GM12878 (cell line): Measurements from ENCODE around the gene WWP2. TPM values are rescaled to one million over a fixed set of nuclear protein-coding genes. Genes with fewer than 3 reads are reported as not detected.

Source experiments
- ATAC-seq: fragments of 200-7000 bp; cut with Tn5 transposase; 3 replicates; pipeline ENCODE4 v1.9.1; 2020; ENCODE audit warnings: mild to moderate bottlenecking, moderate library complexity
- BruUV-seq: library from RNA; stranded (reverse); fragments of 400-500 nt; replicated peaks from 2 replicates; lab custom pipeline; 2021; lab: Mats Ljungman, UMichigan
- CTCF ChIA-PET: fragments of 300-600 bp; sonication (Branson Sonifier 250); formaldehyde crosslinking; extraction: SDS; loops from one replicate; lab custom pipeline; 2021; ENCODE audit warnings: inconsistent platforms; lab: Yijun Ruan, JAX
- POLR2A ChIA-PET: fragments of 350-600 bp; formaldehyde crosslinking; extraction: SDS; loops from one replicate; lab custom pipeline; 2021; ENCODE audit warnings: inconsistent platforms; lab: Charles Lee
- RAD21 ChIA-PET: fragments of 300-600 bp; sonication (Branson Sonifier 250); formaldehyde crosslinking; loops from one replicate; lab custom pipeline; 2023; ENCODE audit warnings: antibody characterized with exemption; ENCODE audit not compliant: unreplicated experiment; lab: Charles Lee
- SMC1A ChIA-PET: fragments of 300-600 bp; sonication (Branson Sonifier 250); formaldehyde crosslinking; loops from one replicate; lab custom pipeline; 2023; ENCODE audit not compliant: unreplicated experiment, uncharacterized antibody; lab: Charles Lee
- DNase-seq: peaks from one replicate; pipeline ENCODE4 v3.0.0-alpha.2; 2011; ENCODE audit warnings: low read depth, low spot score
- FAIRE-seq: peaks from 3 replicates; lab custom pipeline; 2011; peaks lifted over from hg19 to GRCh38; lab: Jason Lieb, UNC
- H2AFZ ChIP-seq: 2 replicates; pipeline ENCODE4 v1.6.0; 2011; ENCODE audit warnings: low read depth, low read length, control low read depth; ENCODE audit not compliant: control insufficient read depth
- H3K27ac ChIP-seq: 2 replicates; pipeline ENCODE4 v1.5.1; 2011; ENCODE audit warnings: control low read depth; ENCODE audit not compliant: control insufficient read depth, insufficient read depth
- H3K27me3 ChIP-seq, 2 experiments: replicated peaks in 1 of 2; 2 replicates each; pipeline versions ENCODE4 v1.6.0 to v1.6.1; 2011; ENCODE audit warnings: low read length in 1 of 2; ENCODE audit not compliant: control insufficient read depth in 2 of 2, insufficient read depth in 2 of 2
- H3K36me3 ChIP-seq, 2 experiments: 2 replicates each; pipeline ENCODE4 v1.5.1; 2011; ENCODE audit warnings: low read length in 1 of 2; ENCODE audit not compliant: control insufficient read depth in 2 of 2, insufficient read depth in 2 of 2
- H3K4me1 ChIP-seq: 2 replicates; pipeline ENCODE4 v1.6.1; 2011; ENCODE audit warnings: mild to moderate bottlenecking, low read length, moderate library complexity, mixed read lengths; ENCODE audit not compliant: control insufficient read depth, insufficient read depth
- H3K4me2 ChIP-seq: 2 replicates; pipeline ENCODE4 v1.6.0; 2011; ENCODE audit warnings: control low read depth; ENCODE audit not compliant: control insufficient read depth, insufficient read depth
- H3K4me3 ChIP-seq: fragments of 200-600 bp; sonication (generic); 2 replicates; pipeline ENCODE4 v1.5.1; 2016
- H3K79me2 ChIP-seq: 2 replicates; pipeline ENCODE4 v1.6.0; 2011; ENCODE audit warnings: low read length; ENCODE audit not compliant: control insufficient read depth, insufficient read depth
- H3K9ac ChIP-seq: 2 replicates; pipeline ENCODE4 v1.8.0; 2011; ENCODE audit warnings: low read length, control low read depth, mixed read lengths; ENCODE audit not compliant: control insufficient read depth, insufficient read depth
- H3K9me3 ChIP-seq: replicated peaks from 3 replicates; pipeline ENCODE4 v1.5.1; 2011; ENCODE audit warnings: mild to moderate bottlenecking, low read length; ENCODE audit not compliant: control insufficient read depth, insufficient read depth
- H4K20me1 ChIP-seq: 2 replicates; pipeline ENCODE4 v1.6.0; 2011; ENCODE audit not compliant: control insufficient read depth, insufficient read depth
- CBX3 ChIP-seq: fragments of 200-600 bp; sonication (generic); IDR thresholded peaks from 2 replicates; pipeline ENCODE4 v1.6.1; 2016; ENCODE audit warnings: low read depth, borderline replicate concordance
- EP300 ChIP-seq, 2 experiments: fragments of 150-350 bp in 1 of 2; IDR thresholded peaks; 2 replicates each; pipeline ENCODE4 v1.6.1; 2011 to 2012; ENCODE audit warnings: low read depth in 2 of 2, low read length in 2 of 2, borderline replicate concordance in 1 of 2, improper control_type of control experiment in 1 of 2, inconsistent platforms in 1 of 2; ENCODE audit not compliant: control insufficient read depth in 1 of 2
- HDGF ChIP-seq: fragments of 450-650 bp; IDR thresholded peaks from 2 replicates; pipeline ENCODE4 v1.6.1; 2016; ENCODE audit warnings: antibody characterized with exemption
- IKZF2 ChIP-seq, 2 experiments: fragments of 450-650 bp; IDR thresholded peaks; 2 replicates each; pipeline ENCODE4 v1.6.1; 2017; ENCODE audit warnings: mild to moderate bottlenecking in 2 of 2, moderate library complexity in 2 of 2
- MEF2B ChIP-seq: fragments of 450-650 bp; IDR thresholded peaks from 2 replicates; pipeline ENCODE4 v1.6.1; 2018; ENCODE audit warnings: mild to moderate bottlenecking, moderate library complexity; ENCODE audit not compliant: partially characterized antibody, poor library complexity, severe bottlenecking
- MTA2 ChIP-seq: fragments of 450-650 bp; IDR thresholded peaks from 2 replicates; pipeline ENCODE4 v1.6.1; 2016; ENCODE audit warnings: low read depth, mild to moderate bottlenecking, moderate library complexity
- NBN ChIP-seq: fragments of 450-650 bp; IDR thresholded peaks from 2 replicates; pipeline ENCODE4 v1.6.1; 2016
- NFIC ChIP-seq: IDR thresholded peaks from 2 replicates; pipeline ENCODE4 v1.6.1; 2012; ENCODE audit warnings: low read depth, mild to moderate bottlenecking, inconsistent platforms, low read length, moderate library complexity
- NFYA ChIP-seq: IDR thresholded peaks from 2 replicates; pipeline ENCODE4 v1.6.1; 2011; ENCODE audit warnings: low read depth, mild to moderate bottlenecking, low read length, improper control_type of control experiment, borderline replicate concordance
- PAX5 ChIP-seq: IDR thresholded peaks from 2 replicates; pipeline ENCODE4 v1.6.1; 2011; ENCODE audit warnings: low read depth, low read length, borderline replicate concordance
- POLR2AphosphoS2 ChIP-seq: IDR thresholded peaks from 2 replicates; pipeline ENCODE4 v1.6.1; 2011; ENCODE audit warnings: low read depth, mild to moderate bottlenecking, low read length, improper control_type of control experiment, moderate library complexity
- POLR2AphosphoS5 ChIP-seq: IDR thresholded peaks from 2 replicates; pipeline ENCODE4 v1.6.1; 2011; ENCODE audit warnings: mild to moderate bottlenecking, low read length, inconsistent platforms
- POU2F2 ChIP-seq: IDR thresholded peaks from 3 replicates; pipeline ENCODE4 v1.6.1; 2011; ENCODE audit warnings: low read depth, mild to moderate bottlenecking, low read length, borderline replicate concordance
- RCOR1 ChIP-seq: conservative IDR thresholded peaks from 2 replicates; pipeline ENCODE4 v1.6.1; 2012; ENCODE audit warnings: low read depth, low read length, improper control_type of control experiment
- YY1 ChIP-seq: IDR thresholded peaks from 2 replicates; pipeline ENCODE4 v1.6.1; 2011; ENCODE audit warnings: low read depth, mild to moderate bottlenecking, low read length
- WGBS: methylation state at CpG from one replicate; pipeline ENCODE4 v1.1.6; 2016; ENCODE audit warnings: low lambda C conversion rate; ENCODE audit not compliant: insufficient replicate concordance, insufficient coverage; ENCODE audit errors: missing lambda C conversion rate; 5-methylcytosine and 5-hydroxymethylcytosine counted together
- in situ Hi-C: fragments of 300-500 bp; cut with MboI; formaldehyde crosslinking; loops from 9 replicates; pipeline ENCODE4 v1.14.3; 2018; ENCODE audit warnings: mixed read lengths
- intact Hi-C: fragments of 100-400 bp; cut with micrococcal nuclease; formaldehyde crosslinking; loops from one replicate; pipeline ENCODE4 v1.14.2; 2022; ENCODE audit not compliant: unreplicated experiment
- polyA plus RNA-seq, 11 experiments: library from polyadenylated mRNA; depleted of rRNA in 4 of 11; unstranded in 6 of 11; stranded (reverse) in 5 of 11; fragments of >200 nt; fragmentation: Nextera tagmentation in 4 of 11; fragmentation: Illumina TruSeq in 1 of 11; extraction: Ambion mirVana in 4 of 11; extraction: Trizol in 1 of 11; gene quantifications; 1 replicate in 1 of 11; 2 replicates in 10 of 11; pipeline versions ENCODE4 v1.2.1 to v1.2.3, GENCODE V29; 2011 to 2016; ENCODE audit warnings: inconsistent platforms in 2 of 11, missing spikeins in 2 of 11, low read depth in 1 of 11
- total RNA-seq, 4 experiments: library from RNA; depleted of rRNA in 3 of 4; stranded (reverse); fragments of >200 nt in 3 of 4; fragmentation: Illumina TruSeq in 1 of 4; extraction: Trizol in 1 of 4; gene quantifications; 2 replicates each; pipeline versions ENCODE4 v1.2.1 to v1.2.3, GENCODE V29; 2013 to 2021
- TF ChIP-seq, protein P1 (sequence below): IDR thresholded peaks from 2 replicates; pipeline ENCODE4 v1.6.1; 2011; ENCODE audit warnings: borderline replicate concordance, low read depth, mild to moderate bottlenecking, moderate library complexity, low read length; ENCODE audit not compliant: insufficient read depth, poor library complexity, severe bottlenecking
- TF ChIP-seq, protein P2 (sequence below): IDR thresholded peaks from 2 replicates; pipeline ENCODE4 v1.6.1; 2011; ENCODE audit warnings: mild to moderate bottlenecking, low read depth, low read length, moderate library complexity; ENCODE audit not compliant: insufficient replicate concordance
- TF ChIP-seq, protein P3 (sequence below): fragments of 450-650 bp; IDR thresholded peaks from 2 replicates; pipeline ENCODE4 v1.6.1; 2018; ENCODE audit warnings: borderline replicate concordance, mild to moderate bottlenecking; ENCODE audit not compliant: partially characterized antibody

The WWP2 gene
- total and polyA plus RNA-seq, 10 of the 15 experiments (the other 5 are each of a cell fraction or from before 2014, with no cell fraction given), result 2.8 to 47.0 (median 23.8) TPM

DNA sequence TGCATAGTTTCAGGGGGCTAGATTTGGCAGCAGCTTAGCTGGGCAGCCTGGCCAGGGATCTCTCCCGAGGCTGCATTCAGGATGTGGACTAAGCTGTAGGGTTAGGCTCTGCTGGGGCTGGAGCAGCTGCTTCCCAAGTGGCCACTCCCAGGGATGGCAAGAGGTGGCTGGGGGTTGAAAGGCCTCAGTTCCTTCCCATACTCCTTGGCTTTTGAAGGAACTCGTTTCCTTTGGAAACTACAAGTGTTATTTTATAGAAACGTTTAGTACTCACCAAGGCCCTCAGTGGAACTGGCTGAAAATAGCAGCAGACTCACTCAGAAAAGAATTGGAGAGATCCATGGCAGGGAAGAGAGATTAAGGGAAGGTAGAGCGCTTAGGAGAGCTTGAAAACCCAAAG, 76.4 kb downstream of the WWP2 start:
- H3K27me3 ChIP-seq, result no peaks in the 10 kb centered on the region
- H4K20me1 ChIP-seq, result no peaks in the 10 kb centered on the region
- no peaks in the 10 kb centered on the region for H3K79me2 ChIP-seq
- ChIA-PET CTCF (no interaction called here), SMC1A (interaction anchor here (0.6 kb wide), 1 partner anchor 1189 kb away, joined by 3 read pairs; no protein-coding TSS in a partner anchor), POLR2A (no interaction called here), RAD21 (interaction anchor here (1.7 kb wide), 1 partner anchor 92 kb away, joined by 6 read pairs; no protein-coding TSS in a partner anchor)
- FAIRE-seq, result no peak
- no peak overlapping the region for H3K4me2 ChIP-seq
- H3K4me3 ChIP-seq, result no peak overlapping the region
- in situ Hi-C loops, result no loop called here
- no TSS peak for BruUV-seq
- H2AFZ ChIP-seq, result no peak overlapping the region
- H3K36me3 ChIP-seq, result no peaks in the 10 kb centered on the region
- H3K9me3 ChIP-seq, result no peaks in the 10 kb centered on the region
- no peak overlapping the region for H3K9ac ChIP-seq
- intact Hi-C loops, result no loop called here
- 76% methylated on average over 4 of the region's 4 CpGs for WGBS
- TF ChIP-seq PAX5 (no peak), POLR2AphosphoS5 (no peak), NBN (no peak), RCOR1 (no peak), IKZF2 (IDR thresholded peaks at IDR 0.05) (no peak), EP300 (IDR thresholded peaks at IDR 0.05; ENCODE audit: borderline replicate concordance in 1 of 2, control insufficient read depth in 1 of 2, low read depth in 2 of 2, low read length in 2 of 2) (no peak), NFYA (no peak), MTA2 (no peak), HDGF (no peak), NFIC (no peak), YY1 (no peak), POLR2AphosphoS2 (no peak), CBX3 (no peak), POU2F2 (no peak), MEF2B (no peak)
- TF ChIP-seq, protein P1, sequence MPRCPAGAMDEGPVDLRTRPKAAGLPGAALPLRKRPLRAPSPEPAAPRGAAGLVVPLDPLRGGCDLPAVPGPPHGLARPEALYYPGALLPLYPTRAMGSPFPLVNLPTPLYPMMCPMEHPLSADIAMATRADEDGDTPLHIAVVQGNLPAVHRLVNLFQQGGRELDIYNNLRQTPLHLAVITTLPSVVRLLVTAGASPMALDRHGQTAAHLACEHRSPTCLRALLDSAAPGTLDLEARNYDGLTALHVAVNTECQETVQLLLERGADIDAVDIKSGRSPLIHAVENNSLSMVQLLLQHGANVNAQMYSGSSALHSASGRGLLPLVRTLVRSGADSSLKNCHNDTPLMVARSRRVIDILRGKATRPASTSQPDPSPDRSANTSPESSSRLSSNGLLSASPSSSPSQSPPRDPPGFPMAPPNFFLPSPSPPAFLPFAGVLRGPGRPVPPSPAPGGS, result no peak
- TF ChIP-seq, protein P2, sequence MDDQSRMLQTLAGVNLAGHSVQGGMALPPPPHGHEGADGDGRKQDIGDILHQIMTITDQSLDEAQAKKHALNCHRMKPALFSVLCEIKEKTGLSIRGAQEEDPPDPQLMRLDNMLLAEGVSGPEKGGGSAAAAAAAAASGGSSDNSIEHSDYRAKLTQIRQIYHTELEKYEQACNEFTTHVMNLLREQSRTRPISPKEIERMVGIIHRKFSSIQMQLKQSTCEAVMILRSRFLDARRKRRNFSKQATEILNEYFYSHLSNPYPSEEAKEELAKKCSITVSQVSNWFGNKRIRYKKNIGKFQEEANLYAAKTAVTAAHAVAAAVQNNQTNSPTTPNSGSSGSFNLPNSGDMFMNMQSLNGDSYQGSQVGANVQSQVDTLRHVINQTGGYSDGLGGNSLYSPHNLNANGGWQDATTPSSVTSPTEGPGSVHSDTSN, result no peak
- TF ChIP-seq, protein P3, sequence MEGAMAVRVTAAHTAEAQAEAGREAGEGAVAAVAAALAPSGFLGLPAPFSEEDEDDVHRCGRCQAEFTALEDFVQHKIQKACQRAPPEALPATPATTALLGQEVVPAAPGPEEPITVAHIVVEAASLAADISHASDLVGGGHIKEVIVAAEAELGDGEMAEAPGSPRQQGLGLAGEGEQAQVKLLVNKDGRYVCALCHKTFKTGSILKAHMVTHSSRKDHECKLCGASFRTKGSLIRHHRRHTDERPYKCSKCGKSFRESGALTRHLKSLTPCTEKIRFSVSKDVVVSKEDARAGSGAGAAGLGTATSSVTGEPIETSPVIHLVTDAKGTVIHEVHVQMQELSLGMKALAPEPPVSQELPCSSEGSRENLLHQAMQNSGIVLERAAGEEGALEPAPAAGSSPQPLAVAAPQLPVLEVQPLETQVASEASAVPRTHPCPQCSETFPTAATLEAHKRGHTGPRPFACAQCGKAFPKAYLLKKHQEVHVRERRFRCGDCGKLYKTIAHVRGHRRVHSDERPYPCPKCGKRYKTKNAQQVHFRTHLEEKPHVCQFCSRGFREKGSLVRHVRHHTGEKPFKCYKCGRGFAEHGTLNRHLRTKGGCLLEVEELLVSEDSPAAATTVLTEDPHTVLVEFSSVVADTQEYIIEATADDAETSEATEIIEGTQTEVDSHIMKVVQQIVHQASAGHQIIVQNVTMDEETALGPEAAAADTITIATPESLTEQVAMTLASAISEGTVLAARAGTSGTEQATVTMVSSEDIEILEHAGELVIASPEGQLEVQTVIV, result no peak
- no peak for ATAC-seq
- no peak overlapping the region for H3K27ac ChIP-seq
- peaks cover 2% of the 10 kb centered on the region; the same call in 1 of the 2 replicates for H3K4me1 ChIP-seq
- no peak for DNase-seq
